Transverse colon (tissue), 4 donors: ENCODE measurements around the gene CHKA. TPM values are rescaled to one million over a fixed set of nuclear protein-coding genes. Genes with fewer than 3 reads are reported as not detected.

Experiments
- DNase-seq: peaks from one replicate; pipeline ENCODE4 v3.0.0-alpha.2; 2019
- H3K27ac ChIP-seq, 4 donors: fragments of 200-600 bp; sonication (generic); 2 replicates each; pipeline ENCODE4 v1.5.1; 2016 to 2018; ENCODE audit warnings: inconsistent platforms in 4 of 4
- H3K27me3 ChIP-seq: fragments of 200-600 bp; sonication (generic); 2 replicates; pipeline ENCODE4 v1.5.1; 2017; ENCODE audit warnings: inconsistent platforms
- H3K36me3 ChIP-seq, 4 donors: fragments of 200-600 bp; sonication (generic); 2 replicates each; pipeline ENCODE4 v1.5.1; 2017 to 2019; ENCODE audit warnings: inconsistent platforms in 4 of 4
- H3K4me1 ChIP-seq, 4 donors: fragments of 200-600 bp; sonication (generic); 2 replicates each; pipeline ENCODE4 v1.5.1; 2017 to 2020; ENCODE audit warnings: inconsistent platforms in 4 of 4
- H3K4me3 ChIP-seq, 4 donors: fragments of 200-600 bp; sonication (generic); 1 replicate in 1 of 4; 2 replicates in 3 of 4; pipeline versions ENCODE4 v1.5.1 to v1.6.1; 2017 to 2019; ENCODE audit warnings: inconsistent platforms in 4 of 4
- H3K9me3 ChIP-seq, 2 donors: fragments of 200-600 bp; sonication (generic); 2 replicates each; pipeline ENCODE4 v1.5.1; 2017 to 2019; ENCODE audit warnings: inconsistent platforms in 2 of 2
- EP300 ChIP-seq: sonication (generic); formaldehyde crosslinking; IDR thresholded peaks from one replicate; pipeline ENCODE4 v1.6.1; 2017; ENCODE audit warnings: antibody characterized with exemption, low read depth
- POLR2A ChIP-seq: fragments of 450-650 bp; IDR thresholded peaks from one replicate; pipeline ENCODE4 v1.6.1; 2016; ENCODE audit warnings: antibody characterized with exemption, mild to moderate bottlenecking, moderate library complexity
- POLR2AphosphoS5 ChIP-seq, 3 donors: sonication (generic); formaldehyde crosslinking; IDR thresholded peaks; one replicate each; pipeline ENCODE4 v1.6.1; 2016; ENCODE audit warnings: antibody characterized with exemption in 3 of 3
- WGBS, 2 donors: methylation state at CpG; one replicate each; pipeline ENCODE4 v1.1.5; 2018; ENCODE audit warnings: low coverage in 1 of 2; 5-methylcytosine and 5-hydroxymethylcytosine counted together
- in situ Hi-C, 4 donors: fragments of 200-750 bp; cut with MboI; loops; one replicate each; pipeline versions ENCODE4 v1.15.0 to v1.15.1; 2017; ENCODE audit warnings: low sequenced_read_pairs in 3 of 4, low pct_ligation_motif_present in 1 of 4, low pct_unique_long_range_greater_than_20kb in 1 of 4
- intact Hi-C: fragments of 100-400 bp; cut with DNase I; formaldehyde crosslinking; loops from one replicate; pipeline ENCODE4 v1.15.1; 2023; ENCODE audit warnings: low total_unique reads
- total RNA-seq, 4 donors: library from RNA; depleted of rRNA; stranded (reverse); fragments of >200 nt; gene quantifications; one replicate each; pipeline ENCODE4 v1.1.0, GENCODE V29; 2016
- TF ChIP-seq, protein P1 (sequence below), 5 experiments: fragments of 200-600 bp in 3 of 5; fragments of 450-650 bp in 2 of 5; sonication (generic) in 3 of 5; IDR thresholded peaks; 1 replicate in 2 of 5; 2 replicates in 3 of 5; pipeline ENCODE4 v1.5.1; 2016 to 2017; ENCODE audit warnings: antibody characterized with exemption in 5 of 5, inconsistent platforms in 3 of 5, mild to moderate bottlenecking in 2 of 5, moderate library complexity in 1 of 5

CHKA gene
- total RNA-seq, 4 donors from 2014 or later = 41.6 to 253 (median 121) TPM

DNA sequence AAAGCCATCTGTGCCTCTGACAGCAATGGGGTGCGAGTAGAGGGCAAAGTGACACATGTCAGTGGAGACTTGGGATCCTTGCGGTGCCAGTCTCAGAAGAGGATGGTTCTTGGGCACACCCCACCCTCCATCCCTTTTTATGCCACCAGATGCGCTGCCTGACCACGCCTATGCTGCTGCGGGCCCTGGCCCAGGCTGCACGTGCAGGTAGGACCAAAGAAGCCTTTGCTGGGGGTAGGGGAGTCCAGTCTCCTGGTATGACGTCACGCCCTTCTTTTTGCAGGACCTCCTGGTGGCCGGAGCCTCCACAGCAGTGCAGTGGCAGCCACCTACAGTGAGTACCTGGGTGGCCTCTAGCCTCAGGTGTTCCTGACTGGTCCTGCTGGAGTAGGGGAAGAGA is 89.2 kb downstream of the CHKA start:
- intact Hi-C loops (loop anchor here (10.0 kb wide), 1 partner anchor 93 kb away; the partner anchor contains the start of gene CHKA), in situ Hi-C loops (no loop called here)
- WGBS, 2 donors = 60 to 63% methylated on average over 6 to 9 of the region's 9 CpGs
- no peaks in the 10 kb centered on the region for H3K27me3 ChIP-seq
- no peaks in the 10 kb centered on the region for H3K9me3 ChIP-seq
- TF ChIP-seq POLR2AphosphoS5 (IDR thresholded peaks at IDR 0.05) (no peak), POLR2A (no peak), EP300 (no peak)
- TF ChIP-seq, protein P1, sequence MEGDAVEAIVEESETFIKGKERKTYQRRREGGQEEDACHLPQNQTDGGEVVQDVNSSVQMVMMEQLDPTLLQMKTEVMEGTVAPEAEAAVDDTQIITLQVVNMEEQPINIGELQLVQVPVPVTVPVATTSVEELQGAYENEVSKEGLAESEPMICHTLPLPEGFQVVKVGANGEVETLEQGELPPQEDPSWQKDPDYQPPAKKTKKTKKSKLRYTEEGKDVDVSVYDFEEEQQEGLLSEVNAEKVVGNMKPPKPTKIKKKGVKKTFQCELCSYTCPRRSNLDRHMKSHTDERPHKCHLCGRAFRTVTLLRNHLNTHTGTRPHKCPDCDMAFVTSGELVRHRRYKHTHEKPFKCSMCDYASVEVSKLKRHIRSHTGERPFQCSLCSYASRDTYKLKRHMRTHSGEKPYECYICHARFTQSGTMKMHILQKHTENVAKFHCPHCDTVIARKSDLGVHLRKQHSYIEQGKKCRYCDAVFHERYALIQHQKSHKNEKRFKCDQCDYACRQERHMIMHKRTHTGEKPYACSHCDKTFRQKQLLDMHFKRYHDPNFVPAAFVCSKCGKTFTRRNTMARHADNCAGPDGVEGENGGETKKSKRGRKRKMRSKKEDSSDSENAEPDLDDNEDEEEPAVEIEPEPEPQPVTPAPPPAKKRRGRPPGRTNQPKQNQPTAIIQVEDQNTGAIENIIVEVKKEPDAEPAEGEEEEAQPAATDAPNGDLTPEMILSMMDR (IDR thresholded peaks at IDR 0.05) = no peak
- H3K4me1 ChIP-seq = peaks cover 9 to 32% (median 18%) of the 10 kb centered on the region in 4 donors
- H3K4me3 ChIP-seq = no peak overlapping the region
- no peak for DNase-seq
- H3K27ac ChIP-seq = peak overlapping the region in 1 of 4 donors; percentile 96
- H3K36me3 ChIP-seq = no peaks in the 10 kb centered on the region

DNA sequence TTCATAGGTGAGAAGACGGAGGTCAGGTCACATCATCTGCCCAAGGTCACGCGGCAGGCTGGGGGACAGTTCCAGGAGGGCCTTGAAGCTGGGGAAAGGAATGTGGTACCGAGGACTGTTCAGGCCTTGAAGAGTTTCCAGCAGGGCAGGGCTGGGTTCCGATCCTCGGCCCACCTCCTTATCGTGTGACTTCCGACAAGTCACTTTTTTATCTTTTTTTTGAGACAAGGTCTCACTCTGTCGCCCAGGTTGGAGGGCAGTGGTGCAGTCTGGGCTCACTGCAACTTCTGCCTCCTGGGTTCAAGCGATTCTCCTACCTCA is 90.1 kb downstream of the CHKA start:
- no peak for TF ChIP-seq POLR2A
- TF ChIP-seq EP300 = no peak
- TF ChIP-seq, protein P1 (IDR thresholded peaks at IDR 0.05) = no peak
- no peak for DNase-seq
- in situ Hi-C loops = no loop called here
- 0 to 11% methylated on average over 1 to 10 of the region's 10 CpGs for WGBS, 2 donors
- Histone ChIP-seq H3K27me3 (no peaks in the 10 kb centered on the region), H3K27ac (peak overlapping the region; percentile 89 to 96 (median 90)), H3K4me1 (peaks cover 9 to 25% (median 18%) of the 10 kb centered on the region in 4 donors), H3K36me3 (no peaks in the 10 kb centered on the region), H3K9me3 (no peaks in the 10 kb centered on the region), H3K4me3 (peak overlapping the region; percentile 71 to 86 (median 80))
- intact Hi-C loops = loop anchor here (10.0 kb wide), 1 partner anchor 94 kb away; the partner anchor contains the start of gene CHKA

DNA sequence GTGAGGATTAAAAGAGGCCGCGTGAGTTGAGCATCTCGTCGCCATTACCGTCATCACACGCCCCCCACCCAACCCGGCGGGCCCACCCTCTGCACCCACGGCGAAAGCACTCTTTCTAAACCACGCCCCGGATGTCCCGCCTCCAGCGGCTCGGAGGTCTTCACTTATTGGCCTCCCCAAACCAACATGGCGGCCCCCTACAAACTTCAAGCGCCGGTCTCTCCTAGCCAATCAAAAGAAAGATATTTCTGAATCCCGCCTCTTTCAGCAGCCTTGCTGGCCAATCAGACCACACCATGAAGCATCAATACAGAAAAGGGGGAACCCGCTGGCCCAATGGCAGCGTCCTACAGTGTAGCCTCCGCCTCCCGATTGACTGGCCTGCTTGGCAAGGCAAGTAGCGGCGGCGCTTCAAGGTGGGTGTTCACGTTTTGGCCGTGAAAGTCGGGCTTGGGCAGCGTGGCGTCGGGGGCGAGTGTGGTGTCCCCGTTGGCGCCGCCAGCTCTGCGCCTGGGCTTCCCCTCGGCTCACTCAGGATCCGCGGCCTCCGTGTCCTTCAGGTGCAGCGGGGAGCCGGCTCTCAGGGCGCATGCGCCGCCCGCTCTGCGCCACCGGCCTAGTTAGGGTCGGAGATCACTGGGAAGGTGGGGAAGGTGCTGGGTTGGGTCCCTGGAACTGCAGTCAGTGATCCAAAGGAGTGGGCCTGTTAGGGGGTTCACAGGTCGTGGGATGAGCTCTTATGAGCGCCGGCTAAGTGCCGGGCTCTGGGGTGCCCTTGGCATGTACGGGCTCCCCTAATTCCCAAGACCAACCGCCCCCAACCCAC is 90.7 kb downstream of the CHKA start, which contains the start of gene NDUFS8:
TSS of gene NDUFS8 (plus strand) at position 364 of the 826 bp plus-strand sequence. CDS start 1,471 bp downstream, outside the sequence.
- in situ Hi-C loops (no loop called here), intact Hi-C loops (loop anchor here (10.0 kb wide), 1 partner anchor 94 kb away; the partner anchor contains the start of gene CHKA)
- Histone ChIP-seq H3K4me3 (peak within 1 kb of the TSS; percentile 71 to 86 (median 80)), H3K36me3 (no peaks in the 10 kb centered on the region), H3K27me3 (no peaks in the 10 kb centered on the region), H3K9me3 (no peaks in the 10 kb centered on the region), H3K4me1 (peaks cover 9 to 22% (median 18%) of the 10 kb centered on the region in 4 donors), H3K27ac (peak within 1 kb of the TSS; percentile 89 to 96 (median 90))
- TF ChIP-seq EP300 (no peak), POLR2AphosphoS5 (IDR thresholded peaks at IDR 0.05) (peak; percentile 59 to 86 (median 85)), POLR2A (peak; percentile 66)
- TF ChIP-seq, protein P1 (IDR thresholded peaks at IDR 0.05) = no peak
- peak; percentile 97 for DNase-seq
- WGBS, 2 donors = 1% methylated on average over 35 of the region's 56 CpGs; no CpG with 5 or more reads in 1 of the 2 donors

DNA sequence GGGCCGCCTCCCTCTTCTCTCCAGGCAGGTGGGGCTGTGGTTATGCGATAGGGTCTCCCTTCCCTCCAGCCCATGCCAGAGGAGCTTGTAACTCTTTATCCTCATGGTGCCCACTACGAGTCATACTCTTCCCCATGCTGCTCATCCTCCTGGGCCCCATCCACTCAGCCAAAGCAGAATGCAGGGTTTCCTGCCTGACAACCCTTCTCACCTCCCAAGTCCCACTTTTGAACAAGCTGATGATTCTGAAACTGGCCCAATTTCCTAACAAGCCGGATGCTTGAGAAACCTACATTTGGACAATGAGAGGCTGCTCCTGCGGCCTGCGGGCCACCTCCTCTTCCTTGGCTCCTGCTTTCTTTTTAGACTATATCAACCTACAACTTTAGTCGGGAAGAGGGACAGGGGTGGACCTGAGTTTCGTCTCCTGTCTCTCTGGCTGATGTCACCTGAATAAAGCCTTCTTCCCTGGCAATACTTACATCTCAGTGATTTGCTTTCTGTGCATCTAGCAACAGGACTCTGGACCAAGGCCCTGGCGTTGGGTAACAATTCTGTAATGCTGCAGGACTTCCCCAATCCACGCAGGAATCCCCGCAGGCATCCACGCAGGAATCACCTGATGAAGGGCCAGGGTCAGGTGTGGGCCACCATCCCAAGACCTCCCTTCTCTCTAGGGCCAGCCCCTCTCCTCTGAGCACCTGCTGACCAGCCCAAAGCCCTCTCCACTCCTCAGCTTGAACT is 92.2 kb downstream of the CHKA start:
- no peak for DNase-seq
- in situ Hi-C loops = no loop called here
- 94% methylated on average over 12 of the region's 12 CpGs; no CpG with 5 or more reads in 1 of the 2 donors for WGBS, 2 donors
- Histone ChIP-seq H3K4me3 (no peak overlapping the region), H3K27ac (no peak overlapping the region), H3K9me3 (no peaks in the 10 kb centered on the region), H3K36me3 (no peaks in the 10 kb centered on the region), H3K4me1 (peaks cover 9 to 22% (median 18%) of the 10 kb centered on the region in 4 donors), H3K27me3 (no peaks in the 10 kb centered on the region)
- intact Hi-C loops = no loop called here
- TF ChIP-seq POLR2A = no peak
- no peak for TF ChIP-seq EP300
- TF ChIP-seq, protein P1 (IDR thresholded peaks at IDR 0.05) = no peak
- no peak for TF ChIP-seq POLR2AphosphoS5 (IDR thresholded peaks at IDR 0.05)
